A673 (cell line): ENCODE measurements around the gene EEF1A2. TPM values are rescaled to one million over a fixed set of nuclear protein-coding genes. Genes with fewer than 3 reads are reported as not detected.

Experiments used
- BruUV-seq: library from RNA; stranded (reverse); fragments of 400-500 nt; replicated peaks from 2 replicates; lab custom pipeline; 2021; lab: Mats Ljungman, UMichigan
- CTCF ChIA-PET: fragments of 300-600 bp; sonication (Branson Sonifier 250); formaldehyde crosslinking; loops from one replicate; lab custom pipeline; 2022; ENCODE audit warnings: antibody characterized with exemption; lab: Charles Lee
- POLR2A ChIA-PET: fragments of 300-600 bp; sonication (Branson Sonifier 250); formaldehyde crosslinking; loops from one replicate; lab custom pipeline; 2022; ENCODE audit warnings: antibody characterized with exemption; ENCODE audit not compliant: low non-redundant PET; lab: Charles Lee
- DNase-seq: peaks from one replicate; pipeline ENCODE4 v3.0.0-alpha.2; 2015; ENCODE audit warnings: low spot score
- H3K27ac ChIP-seq: fragments of 200-600 bp; sonication (generic); 2 replicates; pipeline ENCODE4 v1.5.1; 2016; ENCODE audit warnings: mixed run types, low read depth, mild to moderate bottlenecking, mixed read lengths, antibody characterized with exemption, low read length; ENCODE audit not compliant: poor library complexity, severe bottlenecking
- H3K27me3 ChIP-seq: fragments of 200-600 bp; sonication (generic); replicated peaks from 2 replicates; pipeline ENCODE4 v1.6.1; 2017; ENCODE audit warnings: mixed run types, low read depth, mild to moderate bottlenecking, mixed read lengths, antibody characterized with exemption, low read length; ENCODE audit not compliant: insufficient read depth, poor library complexity
- H3K36me3 ChIP-seq: fragments of 200-600 bp; sonication (generic); 2 replicates; pipeline ENCODE4 v1.6.1; 2016; ENCODE audit warnings: mixed run types, mild to moderate bottlenecking, mixed read lengths, antibody characterized with exemption, low read length; ENCODE audit not compliant: insufficient read depth, poor library complexity, severe bottlenecking
- H3K4me1 ChIP-seq: fragments of 200-600 bp; sonication (generic); 2 replicates; pipeline ENCODE4 v1.6.1; 2017; ENCODE audit warnings: mixed run types, mild to moderate bottlenecking, mixed read lengths, antibody characterized with exemption, low read length; ENCODE audit not compliant: insufficient read depth, poor library complexity, severe bottlenecking
- H3K4me3 ChIP-seq: fragments of 200-600 bp; sonication (generic); 2 replicates; pipeline ENCODE4 v1.5.1; 2016; ENCODE audit warnings: low read depth, mixed run types, mild to moderate bottlenecking, mixed read lengths, low read length; ENCODE audit not compliant: poor library complexity, severe bottlenecking
- H3K9me3 ChIP-seq: fragments of 200-600 bp; sonication (generic); 2 replicates; pipeline ENCODE4 v1.6.1; 2016; ENCODE audit warnings: mixed run types, low read depth, mild to moderate bottlenecking, mixed read lengths, antibody characterized with exemption, low read length; ENCODE audit not compliant: poor library complexity, severe bottlenecking
- CTCF ChIP-seq: fragments of 300-800, 200-600 bp; sonication (generic); conservative IDR thresholded peaks from 2 replicates; pipeline ENCODE4 v1.5.1; 2017; ENCODE audit warnings: low read depth, mild to moderate bottlenecking, antibody characterized with exemption, low read length, moderate library complexity, mixed read lengths
- EZH2 ChIP-seq: fragments of 200-600 bp; sonication (generic); IDR thresholded peaks from 2 replicates; pipeline ENCODE4 v1.6.1; 2017; ENCODE audit warnings: borderline replicate concordance, low read depth, mild to moderate bottlenecking, mixed read lengths, antibody characterized with exemption, low read length; ENCODE audit not compliant: poor library complexity, severe bottlenecking
- intact Hi-C: fragments of 100-400 bp; cut with micrococcal nuclease; formaldehyde crosslinking; loops from one replicate; pipeline ENCODE4 v1.10.0; 2022; ENCODE audit not compliant: unreplicated experiment
- total RNA-seq: library from RNA; stranded (reverse); gene quantifications from 2 replicates; pipeline ENCODE4 v1.2.3, GENCODE V29; 2021

The EEF1A2 gene
- total RNA-seq, 1 experiment from 2014 or later, result 7.5 TPM

GRCh38 chr20:63544958-63545516 lies 46.2 kb upstream of the EEF1A2 start:
- Histone ChIP-seq H3K27ac (no peak overlapping the region), H3K27me3 (peaks cover 48% of the 10 kb centered on the region), H3K4me1 (no peaks in the 10 kb centered on the region), H3K4me3 (no peak overlapping the region), H3K9me3 (no peaks in the 10 kb centered on the region), H3K36me3 (no peaks in the 10 kb centered on the region)
- intact Hi-C loops, result no loop called here
- no peak for DNase-seq
- ChIA-PET CTCF (no interaction called here), POLR2A (no interaction called here)
- TF ChIP-seq CTCF, result no peak
- no peak for TF ChIP-seq EZH2
- no TSS peak for BruUV-seq

- CTCF ChIA-PET, result no interaction called here
- TF ChIP-seq EZH2 (no peak), CTCF (no peak)
- POLR2A ChIA-PET, result no interaction called here
- Histone ChIP-seq H3K4me1 (no peaks in the 10 kb centered on the region), H3K36me3 (no peaks in the 10 kb centered on the region), H3K27me3 (peaks cover 48% of the 10 kb centered on the region), H3K27ac (no peak overlapping the region), H3K9me3 (no peaks in the 10 kb centered on the region), H3K4me3 (no peak overlapping the region)
- DNase-seq, result no peak
- no TSS peak for BruUV-seq
- intact Hi-C loops, result no loop called here
Measured at GRCh38 chr20:63544241-63544957, 45.5 kb upstream of the EEF1A2 start.

GRCh38 chr20:63543733-63544132 lies 44.9 kb upstream of the EEF1A2 start:
- POLR2A ChIA-PET, result no interaction called here
- TF ChIP-seq CTCF (no peak), EZH2 (no peak)
- BruUV-seq, result no TSS peak
- no peak overlapping the region for H3K4me3 ChIP-seq
- H3K27me3 ChIP-seq, result peaks cover 46% of the 10 kb centered on the region
- no peak for DNase-seq
- H3K4me1 ChIP-seq, result no peaks in the 10 kb centered on the region
- CTCF ChIA-PET, result no interaction called here
- no peaks in the 10 kb centered on the region for H3K9me3 ChIP-seq
- intact Hi-C loops, result no loop called here
- H3K36me3 ChIP-seq, result no peaks in the 10 kb centered on the region
- H3K27ac ChIP-seq, result no peak overlapping the region
